NB4 (cell line): Measurements from ENCODE around the gene EFTUD2.

Experiments used
- CTCF ChIP-seq: IDR thresholded peaks from one replicate; pipeline ENCODE4 v1.5.1; 2012; ENCODE audit warnings: low read depth, low read length
- POLR2A ChIP-seq: IDR thresholded peaks from 2 replicates; pipeline ENCODE4 v1.6.1; 2011; ENCODE audit warnings: mild to moderate bottlenecking; ENCODE audit not compliant: insufficient read length; ENCODE audit errors: extremely low read depth

- TF ChIP-seq POLR2A (no peak), CTCF (no peak)
Measured at GRCh38 chr17:44840936-44841335, 58.3 kb downstream of the EFTUD2 start.
